A549 (cell line): ENCODE measurements around the gene AHCY.

Experiments used
- REST ChIP-seq: fragments of 200-600 bp; sonication (generic); IDR thresholded peaks from 2 replicates; pipeline ENCODE4 v1.6.1; 2016; ENCODE audit warnings: antibody characterized with exemption, mild to moderate bottlenecking, moderate library complexity
- SMC3 ChIP-seq: fragments of >200 bp; sonication (Bioruptor Twin); formaldehyde crosslinking; IDR thresholded peaks from 3 replicates; pipeline ENCODE4 v1.6.1; 2018; ENCODE audit warnings: inconsistent platforms

- TF ChIP-seq REST (no peak), SMC3 (no peak)
Observed at GRCh38 chr20:34331838-34332237, 28.7 kb upstream of the AHCY start.
